CD4-positive, alpha-beta T cell treated with Interleukin-15 for 4 hours (primary cell): ENCODE results near the gene BIRC3.
"Not testable (repeated sequence)": the region's sequence is repeated elsewhere in the genome, so short reads cannot be mapped to it uniquely, and the experiment has no call there.

Experiments
- DNase-seq: peaks from one replicate; pipeline ENCODE4 v3.0.0-alpha.2; 2020; ENCODE audit warnings: low spot score

Gene BIRC3

GRCh38 chr11:102328748-102329147, 11.5 kb downstream of the BIRC3 start:
- DNase-seq: no peak

- DNase-seq: no peak
Measured at GRCh38 chr11:102330231-102330630, 12.9 kb downstream of the BIRC3 start.

- DNase-seq: no peak
Measured at GRCh38 chr11:102331341-102331740, 14.1 kb downstream of the BIRC3 start.

- DNase-seq: no peak
Measured at GRCh38 chr11:102332611-102332994, 15.3 kb downstream of the BIRC3 start.

GRCh38 chr11:102338479-102339010, 21.3 kb downstream of the BIRC3 start:
- DNase-seq: no peak

- not testable (repeated sequence) for DNase-seq
Measured at GRCh38 chr11:102341311-102341710, 24.0 kb downstream of the BIRC3 start.

GRCh38 chr11:102341844-102342318, 24.6 kb downstream of the BIRC3 start:
- peak; percentile 80 for DNase-seq

GRCh38 chr11:102343809-102344208, 26.5 kb downstream of the BIRC3 start:
- DNase-seq: no peak

GRCh38 chr11:102345904-102346303, 28.6 kb downstream of the BIRC3 start:
- peak; percentile 14 for DNase-seq

- DNase-seq: no peak
Measured at GRCh38 chr11:102346456-102346747, 29.1 kb downstream of the BIRC3 start.

- peak; percentile 94 for DNase-seq
Measured at GRCh38 chr11:102346748-102347461, 29.6 kb downstream of the BIRC3 start, which contains the start of gene BIRC2. BIRC2 (plus strand) TSS chr11:102347214; CDS start chr11:102349855, 2,641 bp downstream.

- DNase-seq: peak; percentile 36
Measured at GRCh38 chr11:102347462-102348370, 30.4 kb downstream of the BIRC3 start.

GRCh38 chr11:102357116-102357515, 39.8 kb downstream of the BIRC3 start:
- DNase-seq: no peak

GRCh38 chr11:102359372-102359771, 42.1 kb downstream of the BIRC3 start:
- DNase-seq: no peak

GRCh38 chr11:102360681-102361080, 43.4 kb downstream of the BIRC3 start:
- DNase-seq: peak; percentile 30

- peak; percentile 42 for DNase-seq
Measured at GRCh38 chr11:102361086-102362031, 44.1 kb downstream of the BIRC3 start.

GRCh38 chr11:102364991-102365390, 47.7 kb downstream of the BIRC3 start:
- no peak for DNase-seq

GRCh38 chr11:102367364-102367763, 50.1 kb downstream of the BIRC3 start:
- DNase-seq: peak; percentile 29

- DNase-seq: no peak
Measured at GRCh38 chr11:102368472-102368871, 51.2 kb downstream of the BIRC3 start.

- DNase-seq: not testable (repeated sequence)
Measured at GRCh38 chr11:102374633-102375424, 57.5 kb downstream of the BIRC3 start.
